HG03442 (cell line): ENCODE results near the gene ANKMY1.
A peak's percentile ranks its signal among the peaks of the same experiment; 100 is the strongest.

Experiments used
- ATAC-seq: cut with Tn5 transposase; IDR thresholded peaks from one replicate; pipeline ENCODE4 v1.9.1; 2021; ENCODE audit warnings: mild to moderate bottlenecking, moderate library complexity; ENCODE audit not compliant: unreplicated experiment

Gene ANKMY1

GRCh38 chr2:240437551-240437860, 120.3 kb downstream of the ANKMY1 start:
- no peak for ATAC-seq

GRCh38 chr2:240436683-240437550, 120.9 kb downstream of the ANKMY1 start:
- no peak for ATAC-seq

GRCh38 chr2:240435948-240436682, 121.7 kb downstream of the ANKMY1 start:
- ATAC-seq = peak; percentile 3

GRCh38 chr2:240435457-240435947, 122.3 kb downstream of the ANKMY1 start, which contains the start of gene GPC1:
Gene GPC1 (plus strand): TSS chr2:240435663. CDS start chr2:240435919, 256 bp downstream.
- peak; percentile 35 for ATAC-seq

- ATAC-seq = peak; percentile 38
These were observed 122.9 kb downstream of the ANKMY1 start for GRCh38 chr2:240434728-240435456.

GRCh38 chr2:240433973-240434727, 123.6 kb downstream of the ANKMY1 start:
- no peak for ATAC-seq

- no peak for ATAC-seq
These were observed 124.7 kb downstream of the ANKMY1 start for GRCh38 chr2:240432820-240433801.

GRCh38 chr2:240432430-240432819, 125.4 kb downstream of the ANKMY1 start:
- ATAC-seq = no peak

- no peak for ATAC-seq
These were observed 125.9 kb downstream of the ANKMY1 start for GRCh38 chr2:240431661-240432424.

GRCh38 chr2:240431271-240431660, 126.5 kb downstream of the ANKMY1 start:
- ATAC-seq = no peak

GRCh38 chr2:240430595-240430994, 127.2 kb downstream of the ANKMY1 start:
- no peak for ATAC-seq

GRCh38 chr2:240429872-240430491, 127.8 kb downstream of the ANKMY1 start:
- ATAC-seq = no peak
